CD4-positive, alpha-beta T cell treated with Interleukin-2 at 100 ng/mL for 4 hours (primary cell): ENCODE data around the gene MTHFSD.

Experiments
- DNase-seq: peaks from one replicate; pipeline ENCODE4 v3.0.0-alpha.2; 2020; ENCODE audit warnings: low spot score

Gene MTHFSD

DNA sequence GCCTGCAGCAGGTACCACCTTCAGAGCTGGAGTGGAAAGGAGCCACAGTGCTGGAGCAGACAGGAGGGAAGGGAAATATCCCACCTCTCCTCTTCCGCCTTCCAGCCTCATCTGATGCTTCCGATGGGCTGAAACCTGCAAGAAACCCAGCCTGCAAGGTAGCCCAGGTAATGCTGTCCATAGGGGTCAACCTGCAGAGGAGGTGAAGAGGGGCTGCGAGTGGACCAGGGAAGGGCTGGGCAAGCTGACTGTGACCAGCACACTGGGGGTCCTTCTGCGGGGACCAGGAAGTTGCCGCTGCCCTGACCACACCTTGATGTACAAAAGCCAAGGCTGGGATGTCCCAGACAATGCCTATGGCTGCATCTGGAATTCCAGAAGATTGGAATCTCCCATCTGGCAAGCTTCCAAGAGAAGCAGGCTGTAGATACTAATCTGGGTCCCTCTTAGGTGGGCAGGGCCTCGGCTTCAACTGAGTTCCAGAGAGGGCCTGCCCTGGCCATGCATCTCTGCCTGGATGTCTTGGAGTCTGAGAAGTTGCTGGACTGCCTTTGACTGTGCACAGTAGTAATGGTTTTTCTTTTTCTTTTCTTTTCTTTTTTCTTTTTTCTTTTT is 29.1 kb upstream of the MTHFSD start:
- no peak for DNase-seq

DNA sequence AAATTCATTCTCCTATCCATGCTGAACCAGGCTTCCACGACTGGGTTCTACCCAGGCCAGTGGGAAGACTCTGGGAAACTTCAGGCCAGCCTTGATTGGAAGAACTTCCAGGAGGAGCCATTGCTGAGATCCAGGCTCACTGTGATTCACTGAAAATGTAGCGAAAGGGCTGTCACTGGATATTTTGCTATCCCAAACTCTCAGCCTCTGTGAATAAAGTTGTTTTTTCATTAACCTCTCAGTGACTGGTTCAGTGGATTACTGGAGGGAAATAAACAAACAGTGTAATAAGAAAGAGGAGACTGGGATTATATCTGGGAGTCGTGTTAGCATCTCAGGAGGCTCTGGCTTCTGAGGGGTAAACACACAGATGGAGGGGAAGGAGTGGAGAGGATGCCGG is 26.4 kb upstream of the MTHFSD start:
- DNase-seq: no peak

DNA sequence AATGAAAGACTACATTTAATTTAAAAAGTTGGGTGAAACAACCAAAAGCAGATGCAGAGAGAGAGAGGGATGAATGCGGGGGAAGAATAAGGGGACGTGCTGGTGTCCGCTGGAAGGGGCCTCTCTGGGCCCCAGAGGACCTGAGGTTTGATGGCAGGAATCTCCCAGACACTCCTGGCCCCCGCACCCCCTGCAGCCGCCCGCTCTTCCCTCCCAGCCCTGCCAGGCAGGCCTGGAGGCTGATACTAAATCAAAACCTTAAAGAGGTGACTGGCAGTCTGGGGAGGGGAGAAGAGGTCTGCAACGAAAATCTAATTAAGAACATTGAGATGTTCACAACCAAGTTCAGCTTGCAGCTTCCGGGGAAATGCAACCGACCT is 25.7 kb upstream of the MTHFSD start:
- no peak for DNase-seq

DNA sequence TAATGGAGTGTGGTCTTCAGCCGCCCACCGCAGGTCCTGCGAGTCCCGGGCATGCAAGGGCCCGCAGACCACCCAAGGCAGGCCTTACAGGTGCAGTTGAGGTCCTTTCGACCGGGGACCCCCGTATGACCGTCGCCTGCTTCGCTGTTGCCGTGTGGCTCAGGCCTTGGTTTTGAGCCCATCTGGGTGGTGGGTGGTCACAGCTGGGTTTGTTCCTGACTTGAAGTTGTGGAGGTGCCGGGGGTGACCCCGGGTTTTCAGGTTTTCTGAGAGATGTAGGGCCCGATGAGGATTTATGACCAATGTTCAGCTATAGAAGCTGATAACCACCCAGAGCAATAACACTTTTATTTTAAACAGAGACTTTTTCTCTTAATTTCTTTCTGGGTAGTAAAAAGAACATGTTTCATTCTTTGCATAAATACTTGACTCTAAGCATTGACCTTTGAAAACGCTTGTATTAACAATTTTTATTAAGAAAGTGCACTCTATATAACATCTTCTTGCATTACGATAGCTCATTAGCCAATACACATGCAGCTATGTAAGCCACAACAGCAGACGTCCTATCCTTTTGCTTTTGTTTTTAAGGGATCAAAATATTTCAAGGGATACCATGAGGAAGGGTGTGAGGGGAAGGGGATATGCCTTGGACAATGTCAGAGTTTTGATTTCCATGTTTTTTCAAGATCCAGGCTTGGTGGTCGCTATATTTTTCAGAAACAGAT is 25.2 kb upstream of the MTHFSD start:
- DNase-seq: no peak

- DNase-seq: no peak
Measured at GRCh38 chr16:86579268-86580062, 24.4 kb upstream of the MTHFSD start.

GRCh38 chr16:86578611-86579267 is 23.7 kb upstream of the MTHFSD start:
- DNase-seq: no peak

DNA sequence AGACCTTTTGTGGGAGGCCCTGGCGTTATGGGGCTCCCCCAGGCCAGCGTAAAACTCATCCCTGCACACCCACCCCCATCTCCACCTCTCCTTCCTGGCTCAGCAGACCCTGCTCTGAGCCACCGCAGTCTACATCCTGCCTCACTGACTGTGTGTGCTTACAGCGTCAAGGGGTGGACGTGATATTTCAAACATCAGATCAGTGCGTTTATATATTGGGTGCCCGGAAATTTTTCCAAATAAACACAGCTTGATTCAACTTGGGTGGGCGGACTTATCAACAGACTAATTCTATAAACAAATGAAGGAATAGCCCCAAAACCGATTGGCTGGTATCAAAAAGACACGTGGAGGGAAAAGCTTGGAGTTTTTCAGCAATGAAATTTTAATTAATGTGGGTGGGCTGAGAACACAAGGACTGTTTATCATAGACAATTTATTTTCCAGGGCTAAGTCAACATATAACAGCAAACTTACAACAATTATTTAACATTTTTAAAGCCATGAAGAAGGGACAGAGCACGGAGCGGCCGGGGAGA is 23.1 kb upstream of the MTHFSD start, which contains the start of gene FOXL1:
Gene FOXL1 (plus strand): TSS at position 489 of the 539 bp plus-strand sequence. CDS start 175 bp downstream, outside the sequence.
- DNase-seq: no peak

- no peak for DNase-seq
Measured at GRCh38 chr16:86577314-86577971, 22.4 kb upstream of the MTHFSD start.

DNA sequence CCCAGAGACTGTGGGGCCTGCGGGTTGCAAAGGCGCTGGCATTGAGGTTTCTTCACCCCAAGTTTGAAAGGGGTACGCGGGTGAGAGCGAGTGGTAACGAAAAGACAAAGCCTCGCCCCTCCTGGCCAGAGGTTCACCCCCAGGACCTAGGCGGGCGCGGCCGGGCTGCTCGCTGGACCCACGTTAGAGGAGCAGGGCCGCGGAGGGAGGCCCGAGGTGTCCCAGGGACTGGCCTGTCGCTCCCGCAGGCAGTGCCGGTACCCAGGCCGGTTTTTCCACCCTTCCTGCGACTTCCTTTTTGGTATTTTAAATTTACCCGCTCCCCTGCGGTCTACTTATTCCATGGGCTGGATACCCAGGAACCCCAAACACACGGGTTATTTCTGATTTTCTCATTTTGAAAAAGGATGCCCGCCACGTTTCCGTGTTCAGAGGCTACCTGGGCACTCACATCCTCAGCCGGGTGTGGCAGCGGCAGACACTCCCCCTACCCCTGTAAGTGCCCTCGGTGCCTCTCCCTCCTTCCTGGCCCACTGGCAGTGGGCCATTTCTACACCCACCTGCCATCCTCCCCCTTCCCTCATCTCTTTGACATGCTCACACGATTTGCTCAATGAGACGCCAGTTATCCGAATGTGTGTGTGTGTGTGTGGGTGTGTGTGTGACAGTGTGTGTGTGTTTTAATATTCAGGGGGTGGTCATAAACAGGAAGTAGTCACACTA is 21.7 kb upstream of the MTHFSD start:
- DNase-seq: no peak

DNA sequence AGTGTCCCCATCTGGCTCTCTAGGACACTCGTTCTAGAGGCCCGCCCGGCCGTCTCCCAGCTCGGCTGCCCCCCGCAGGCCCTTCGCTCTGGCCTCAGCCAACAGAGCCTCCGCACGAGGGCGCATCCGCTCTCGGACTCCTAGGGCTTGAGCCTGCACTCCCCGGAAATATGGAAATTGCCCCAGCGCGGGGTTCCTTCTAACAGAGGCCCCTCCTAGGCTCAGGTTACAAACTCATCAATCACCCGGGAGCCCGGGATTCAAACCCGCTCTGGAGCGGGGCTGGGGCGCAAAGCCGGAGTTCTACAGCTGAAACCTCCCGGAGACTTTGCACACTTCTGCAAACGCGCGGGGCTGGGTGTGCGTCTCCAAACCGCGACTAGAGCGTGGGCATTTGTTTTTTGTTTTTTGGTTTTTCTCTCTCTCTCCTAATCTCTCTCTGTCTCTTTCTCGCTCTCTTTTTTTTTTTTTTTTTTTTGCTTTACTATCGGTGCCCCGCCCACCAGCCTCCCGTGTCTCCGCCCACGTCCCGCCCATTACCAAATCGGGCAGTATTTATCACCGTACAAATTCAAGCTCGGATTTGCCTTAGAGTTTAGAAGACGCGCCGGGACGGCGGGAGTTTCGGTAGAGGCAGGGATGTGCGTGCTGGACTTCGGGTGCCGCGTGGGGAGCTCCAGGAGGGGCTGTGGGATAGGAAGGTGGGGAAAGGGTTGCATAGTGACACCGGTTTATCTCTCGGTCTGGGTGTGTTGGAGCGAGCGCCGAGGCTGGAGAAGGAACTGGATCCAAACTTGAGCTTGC is 20.9 kb upstream of the MTHFSD start:
- peak; percentile 17 for DNase-seq

DNA sequence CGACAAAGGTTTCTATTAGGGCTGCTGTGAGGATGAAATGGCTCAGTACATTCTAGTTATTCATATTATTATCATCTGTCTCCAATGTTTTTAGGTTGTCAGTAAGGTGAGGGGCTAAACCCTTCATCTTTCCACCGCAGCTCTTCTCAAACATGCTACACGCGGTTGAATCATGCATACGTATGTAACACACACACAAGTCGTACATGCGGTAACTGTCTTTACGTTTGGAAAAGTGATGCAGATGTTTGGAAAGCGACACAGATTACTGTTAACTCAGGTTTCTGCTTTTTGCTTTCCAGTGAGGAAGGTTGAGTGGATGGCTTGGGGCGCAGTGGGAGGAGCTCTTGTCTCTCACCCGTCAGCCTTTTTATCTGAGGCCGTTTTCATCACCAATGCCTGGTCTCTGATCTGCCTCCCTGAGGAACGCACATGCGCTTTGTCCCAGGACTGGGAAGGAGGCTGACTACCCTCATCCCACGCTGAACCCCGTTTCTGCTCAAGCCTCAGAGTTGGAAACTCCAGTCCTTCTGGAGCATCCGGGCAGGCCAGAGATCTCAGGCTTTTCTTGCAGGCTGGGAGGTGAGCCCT is 20.2 kb upstream of the MTHFSD start:
- DNase-seq: no peak

DNA sequence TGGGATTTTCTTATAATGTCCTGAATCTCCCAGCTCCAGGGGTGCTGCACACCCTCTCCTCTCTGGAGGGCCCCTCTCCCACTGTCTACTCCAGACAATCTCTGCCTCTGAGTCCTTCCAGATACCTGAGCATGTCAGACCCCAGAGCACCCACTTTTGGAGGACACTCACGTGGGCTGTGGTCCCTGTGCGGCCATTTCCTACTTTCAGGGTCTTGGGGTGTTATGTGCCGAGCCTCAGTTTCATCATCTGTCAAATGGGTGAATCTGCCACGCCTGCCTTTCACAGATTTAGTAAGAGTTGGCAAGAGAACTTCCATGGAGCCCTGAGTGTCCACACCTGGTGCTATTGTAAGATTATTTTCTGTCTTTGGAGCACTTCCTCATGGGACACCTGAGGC is 19.6 kb upstream of the MTHFSD start:
- no peak for DNase-seq

DNA sequence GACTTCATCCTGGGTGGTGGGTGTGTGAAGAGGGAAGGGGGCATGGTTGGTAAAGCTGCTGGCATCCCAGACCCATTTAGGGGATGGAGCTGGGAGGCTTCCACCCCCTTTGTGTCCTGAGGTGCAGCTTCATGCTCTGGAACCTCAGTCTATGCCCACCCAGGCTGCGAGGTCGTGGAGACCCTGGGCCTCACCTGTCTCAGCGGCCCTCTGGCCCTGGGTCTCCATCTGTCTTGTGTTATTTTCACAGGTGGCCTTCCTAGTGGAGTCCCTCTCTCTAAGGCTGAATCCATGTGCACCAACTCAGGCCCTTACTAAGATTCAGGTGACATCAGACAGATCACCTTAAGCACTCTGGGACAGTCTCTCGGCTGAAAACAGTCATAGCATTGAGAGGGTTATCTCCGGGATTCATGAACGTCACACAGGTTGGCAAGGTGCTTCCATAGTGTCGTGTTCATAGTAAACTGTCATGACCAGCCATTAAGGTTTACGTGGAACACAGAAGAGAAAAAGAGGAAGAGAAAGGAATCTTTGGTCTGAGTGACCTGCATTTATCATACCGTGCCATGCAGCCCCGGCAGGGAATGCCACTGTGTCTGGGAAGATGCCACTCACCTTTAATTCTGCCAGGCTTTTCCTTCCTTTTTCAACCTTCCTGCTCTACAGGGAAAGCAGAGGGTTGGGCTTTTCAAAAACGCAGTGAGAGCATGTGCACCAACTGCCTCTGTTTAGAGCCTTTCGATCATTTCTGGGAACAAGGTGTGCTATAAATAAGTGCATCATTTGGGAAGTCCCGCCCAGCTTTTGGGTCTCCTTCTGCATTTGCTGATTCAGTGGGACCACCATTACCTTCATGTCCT is 18.8 kb upstream of the MTHFSD start:
- DNase-seq: no peak

DNA sequence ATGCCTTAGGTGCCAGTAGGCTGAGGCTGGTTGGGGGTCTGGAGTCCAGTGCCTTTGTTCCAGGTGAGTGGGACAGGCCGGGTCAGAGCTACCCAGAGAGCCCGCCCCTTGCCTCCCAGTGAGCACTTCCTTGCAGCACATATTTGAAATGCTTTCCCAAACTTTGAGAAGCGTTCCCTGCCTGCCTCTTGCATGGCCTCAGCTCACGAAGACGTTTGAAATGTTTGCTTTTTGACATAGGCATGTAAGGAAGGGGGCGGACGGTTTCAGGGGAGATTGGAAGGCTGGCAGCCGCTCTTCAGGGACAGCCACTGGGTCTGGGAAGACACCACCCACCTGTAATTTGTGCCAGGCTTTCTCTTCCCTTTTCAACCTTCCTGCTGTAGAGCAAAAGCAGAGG is 18.2 kb upstream of the MTHFSD start:
- DNase-seq: no peak

DNA sequence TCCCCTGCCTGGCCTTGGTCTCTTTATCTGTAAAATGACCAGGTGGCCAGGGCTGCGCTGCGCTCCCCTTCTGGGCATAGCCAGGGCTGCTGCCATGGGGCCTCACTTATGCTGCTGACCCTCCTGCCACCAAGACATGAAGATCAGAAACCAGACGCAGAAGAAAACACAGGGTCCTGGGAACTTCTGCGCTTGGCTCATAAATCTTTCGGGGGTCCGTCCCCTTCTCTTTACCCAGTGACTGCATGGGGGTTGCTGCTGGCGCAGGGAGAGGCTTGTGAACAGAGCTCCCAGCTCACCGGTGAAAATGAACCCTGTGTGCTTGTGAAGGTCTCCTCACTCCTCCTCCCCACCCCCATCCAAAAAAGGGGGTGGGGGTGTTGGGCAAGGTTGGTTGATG is 17.6 kb upstream of the MTHFSD start:
- DNase-seq: no peak

DNA sequence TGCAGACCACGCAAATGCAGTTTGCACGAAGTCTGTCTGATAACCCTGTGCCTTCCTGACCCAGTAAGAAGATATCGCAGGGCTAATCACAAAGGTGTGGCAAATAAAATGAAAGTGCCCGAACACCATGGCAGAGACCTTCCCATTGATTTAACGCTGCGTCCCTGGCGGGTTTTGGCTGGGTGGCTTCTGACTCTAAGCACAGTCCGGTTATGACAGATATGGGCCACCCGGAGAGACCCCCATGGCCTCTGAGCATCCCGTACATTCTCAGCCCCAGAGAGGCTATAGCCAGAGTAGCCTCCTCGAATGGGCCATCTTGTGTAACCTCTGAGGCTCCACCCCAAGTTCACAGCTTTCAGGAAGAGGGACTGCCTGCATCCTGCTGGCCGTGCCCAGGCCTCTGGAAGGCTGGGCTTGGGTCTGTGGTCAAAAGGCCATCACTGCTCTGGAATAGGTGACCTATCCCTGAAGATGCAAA is 17.0 kb upstream of the MTHFSD start:
- DNase-seq: no peak

DNA sequence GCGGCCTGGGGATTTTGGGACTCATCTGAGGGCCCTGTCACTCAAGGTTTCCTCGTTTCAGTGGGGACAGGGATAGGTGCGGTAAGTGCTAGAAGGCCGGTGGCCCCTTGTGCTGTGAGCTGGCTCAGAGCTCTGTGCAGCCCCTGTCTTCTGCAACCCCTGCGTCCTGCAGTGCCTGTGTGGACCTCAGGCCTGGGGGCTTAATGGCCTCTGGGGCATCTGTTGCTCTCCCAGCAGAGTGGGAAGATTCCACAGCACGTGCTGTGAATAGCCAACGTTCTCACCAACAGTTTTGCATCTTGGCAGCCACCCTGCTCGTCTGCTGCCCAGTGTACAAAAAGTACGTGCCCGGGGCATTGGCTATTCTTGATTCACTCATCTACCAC is 16.5 kb upstream of the MTHFSD start:
- no peak for DNase-seq
